GM23338 (cell line): ENCODE measurements around the gene PKD1L1.

Experiments
- CREB1 ChIP-seq: fragments of 250-450 bp; sonication (Bioruptor Pico); IDR thresholded peaks from 2 replicates; pipeline ENCODE4 v1.5.0; 2020; ENCODE audit warnings: low read depth, mild to moderate bottlenecking, moderate library complexity
- EZH2 ChIP-seq: fragments of 200-600 bp; sonication (generic); IDR thresholded peaks from one replicate; pipeline ENCODE4 v1.8.0; 2017; ENCODE audit warnings: antibody characterized with exemption, mild to moderate bottlenecking, low read depth; ENCODE audit not compliant: unreplicated experiment
- EZH2phosphoT487 ChIP-seq: fragments of 200-600 bp; sonication (generic); IDR thresholded peaks from one replicate; pipeline ENCODE4 v1.8.1; 2018; ENCODE audit warnings: antibody characterized with exemption; ENCODE audit not compliant: unreplicated experiment
- JUNB ChIP-seq: IDR thresholded peaks from one replicate; pipeline ENCODE4 v1.6.1; 2016; ENCODE audit warnings: antibody characterized with exemption; ENCODE audit not compliant: unreplicated experiment
- NANOG ChIP-seq: IDR thresholded peaks from 2 replicates; pipeline ENCODE4 v1.6.1; 2016; ENCODE audit warnings: antibody characterized with exemption, borderline replicate concordance
- POLR2AphosphoS5 ChIP-seq: IDR thresholded peaks from 2 replicates; pipeline ENCODE4 v1.6.1; 2016; ENCODE audit warnings: antibody characterized with exemption, low read depth
- STAT1 ChIP-seq: IDR thresholded peaks from one replicate; pipeline ENCODE4 v1.6.1; 2016; ENCODE audit warnings: antibody characterized with exemption; ENCODE audit not compliant: unreplicated experiment
- ZNF331 ChIP-seq: fragments of 250-450 bp; sonication (Bioruptor Pico); IDR thresholded peaks from 2 replicates; pipeline ENCODE4 v1.5.0; 2020; ENCODE audit warnings: low read depth, mild to moderate bottlenecking, moderate library complexity
- TF ChIP-seq, protein P1 (sequence below), 2 experiments: fragments of 200-600 bp in 1 of 2; sonication (generic) in 1 of 2; conservative IDR thresholded peaks; 2 replicates each; pipeline versions ENCODE4 v1.5.1 to v1.6.1; 2016 to 2017; ENCODE audit warnings: antibody characterized with exemption in 2 of 2, low read depth in 2 of 2, mild to moderate bottlenecking in 2 of 2, moderate library complexity in 1 of 2
- TF ChIP-seq, protein P2 (sequence below): IDR thresholded peaks from one replicate; pipeline ENCODE4 v1.6.1; 2018; ENCODE audit warnings: antibody characterized with exemption; ENCODE audit not compliant: unreplicated experiment
- TF ChIP-seq, protein P3 (sequence below): IDR thresholded peaks from 2 replicates; pipeline ENCODE4 v1.6.1; 2016; ENCODE audit warnings: antibody characterized with exemption

DNA sequence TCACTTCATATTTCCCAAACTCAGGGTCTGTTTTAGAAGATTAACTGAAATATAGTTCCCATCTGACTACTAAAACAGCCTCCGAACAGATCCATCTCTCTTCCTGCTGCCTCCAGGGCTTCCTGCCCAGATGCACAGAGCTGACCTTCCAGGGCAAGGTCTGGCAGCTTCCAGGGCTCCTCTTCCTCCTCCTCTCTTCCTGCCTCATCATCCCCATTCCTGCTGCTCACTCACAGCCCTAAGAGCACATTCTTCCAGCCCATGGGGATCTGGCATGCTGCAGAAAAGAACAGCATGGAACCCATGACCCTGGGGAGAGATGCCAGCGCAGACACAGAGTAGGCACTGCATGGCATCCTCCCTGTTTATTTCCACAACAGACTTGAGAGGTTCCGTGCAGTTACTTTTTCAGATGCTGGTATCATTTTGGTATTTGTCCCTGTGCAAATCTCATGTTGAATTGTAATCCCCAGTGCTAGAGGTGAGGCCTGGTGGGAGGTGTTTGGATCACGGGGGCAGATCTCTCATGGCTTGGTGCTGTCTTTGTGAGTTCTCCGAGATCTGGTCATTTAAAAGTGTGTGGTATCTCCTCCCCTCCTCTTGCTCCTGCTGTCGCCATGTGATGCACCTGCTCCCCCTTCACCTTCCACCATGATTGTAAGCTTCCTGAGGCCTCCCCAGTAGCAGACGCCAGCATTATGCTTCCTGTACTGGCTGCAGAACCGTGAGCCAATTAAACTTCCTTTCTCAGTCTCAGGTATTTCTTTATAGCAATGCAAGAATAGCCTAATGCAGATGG, 4.4 kb downstream of the PKD1L1 start:
- TF ChIP-seq, protein P1, sequence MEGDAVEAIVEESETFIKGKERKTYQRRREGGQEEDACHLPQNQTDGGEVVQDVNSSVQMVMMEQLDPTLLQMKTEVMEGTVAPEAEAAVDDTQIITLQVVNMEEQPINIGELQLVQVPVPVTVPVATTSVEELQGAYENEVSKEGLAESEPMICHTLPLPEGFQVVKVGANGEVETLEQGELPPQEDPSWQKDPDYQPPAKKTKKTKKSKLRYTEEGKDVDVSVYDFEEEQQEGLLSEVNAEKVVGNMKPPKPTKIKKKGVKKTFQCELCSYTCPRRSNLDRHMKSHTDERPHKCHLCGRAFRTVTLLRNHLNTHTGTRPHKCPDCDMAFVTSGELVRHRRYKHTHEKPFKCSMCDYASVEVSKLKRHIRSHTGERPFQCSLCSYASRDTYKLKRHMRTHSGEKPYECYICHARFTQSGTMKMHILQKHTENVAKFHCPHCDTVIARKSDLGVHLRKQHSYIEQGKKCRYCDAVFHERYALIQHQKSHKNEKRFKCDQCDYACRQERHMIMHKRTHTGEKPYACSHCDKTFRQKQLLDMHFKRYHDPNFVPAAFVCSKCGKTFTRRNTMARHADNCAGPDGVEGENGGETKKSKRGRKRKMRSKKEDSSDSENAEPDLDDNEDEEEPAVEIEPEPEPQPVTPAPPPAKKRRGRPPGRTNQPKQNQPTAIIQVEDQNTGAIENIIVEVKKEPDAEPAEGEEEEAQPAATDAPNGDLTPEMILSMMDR (conservative IDR thresholded peaks at IDR 0.05; ENCODE audit: low read depth in 2 of 2) = no peak
- TF ChIP-seq, protein P2, sequence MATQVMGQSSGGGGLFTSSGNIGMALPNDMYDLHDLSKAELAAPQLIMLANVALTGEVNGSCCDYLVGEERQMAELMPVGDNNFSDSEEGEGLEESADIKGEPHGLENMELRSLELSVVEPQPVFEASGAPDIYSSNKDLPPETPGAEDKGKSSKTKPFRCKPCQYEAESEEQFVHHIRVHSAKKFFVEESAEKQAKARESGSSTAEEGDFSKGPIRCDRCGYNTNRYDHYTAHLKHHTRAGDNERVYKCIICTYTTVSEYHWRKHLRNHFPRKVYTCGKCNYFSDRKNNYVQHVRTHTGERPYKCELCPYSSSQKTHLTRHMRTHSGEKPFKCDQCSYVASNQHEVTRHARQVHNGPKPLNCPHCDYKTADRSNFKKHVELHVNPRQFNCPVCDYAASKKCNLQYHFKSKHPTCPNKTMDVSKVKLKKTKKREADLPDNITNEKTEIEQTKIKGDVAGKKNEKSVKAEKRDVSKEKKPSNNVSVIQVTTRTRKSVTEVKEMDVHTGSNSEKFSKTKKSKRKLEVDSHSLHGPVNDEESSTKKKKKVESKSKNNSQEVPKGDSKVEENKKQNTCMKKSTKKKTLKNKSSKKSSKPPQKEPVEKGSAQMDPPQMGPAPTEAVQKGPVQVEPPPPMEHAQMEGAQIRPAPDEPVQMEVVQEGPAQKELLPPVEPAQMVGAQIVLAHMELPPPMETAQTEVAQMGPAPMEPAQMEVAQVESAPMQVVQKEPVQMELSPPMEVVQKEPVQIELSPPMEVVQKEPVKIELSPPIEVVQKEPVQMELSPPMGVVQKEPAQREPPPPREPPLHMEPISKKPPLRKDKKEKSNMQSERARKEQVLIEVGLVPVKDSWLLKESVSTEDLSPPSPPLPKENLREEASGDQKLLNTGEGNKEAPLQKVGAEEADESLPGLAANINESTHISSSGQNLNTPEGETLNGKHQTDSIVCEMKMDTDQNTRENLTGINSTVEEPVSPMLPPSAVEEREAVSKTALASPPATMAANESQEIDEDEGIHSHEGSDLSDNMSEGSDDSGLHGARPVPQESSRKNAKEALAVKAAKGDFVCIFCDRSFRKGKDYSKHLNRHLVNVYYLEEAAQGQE = no peak
- TF ChIP-seq EZH2 (no peak), STAT1 (no peak), EZH2phosphoT487 (no peak), POLR2AphosphoS5 (no peak), NANOG (no peak), JUNB (no peak), ZNF331 (CRISPR knock-in tag) (no peak), CREB1 (no peak)
- TF ChIP-seq, protein P3, sequence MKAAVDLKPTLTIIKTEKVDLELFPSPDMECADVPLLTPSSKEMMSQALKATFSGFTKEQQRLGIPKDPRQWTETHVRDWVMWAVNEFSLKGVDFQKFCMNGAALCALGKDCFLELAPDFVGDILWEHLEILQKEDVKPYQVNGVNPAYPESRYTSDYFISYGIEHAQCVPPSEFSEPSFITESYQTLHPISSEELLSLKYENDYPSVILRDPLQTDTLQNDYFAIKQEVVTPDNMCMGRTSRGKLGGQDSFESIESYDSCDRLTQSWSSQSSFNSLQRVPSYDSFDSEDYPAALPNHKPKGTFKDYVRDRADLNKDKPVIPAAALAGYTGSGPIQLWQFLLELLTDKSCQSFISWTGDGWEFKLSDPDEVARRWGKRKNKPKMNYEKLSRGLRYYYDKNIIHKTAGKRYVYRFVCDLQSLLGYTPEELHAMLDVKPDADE = no peak
